GM10847 (cell line): ENCODE data around the gene PLEK.

ENCODE experiments used
- POLR2A ChIP-seq: IDR thresholded peaks from 2 replicates; pipeline ENCODE4 v1.6.1; 2011; ENCODE audit not compliant: insufficient read length; ENCODE audit errors: extremely low read depth

Gene PLEK

GRCh38 chr2:68368654-68369336, 3.7 kb downstream of the PLEK start:
- no peak for TF ChIP-seq POLR2A

DNA sequence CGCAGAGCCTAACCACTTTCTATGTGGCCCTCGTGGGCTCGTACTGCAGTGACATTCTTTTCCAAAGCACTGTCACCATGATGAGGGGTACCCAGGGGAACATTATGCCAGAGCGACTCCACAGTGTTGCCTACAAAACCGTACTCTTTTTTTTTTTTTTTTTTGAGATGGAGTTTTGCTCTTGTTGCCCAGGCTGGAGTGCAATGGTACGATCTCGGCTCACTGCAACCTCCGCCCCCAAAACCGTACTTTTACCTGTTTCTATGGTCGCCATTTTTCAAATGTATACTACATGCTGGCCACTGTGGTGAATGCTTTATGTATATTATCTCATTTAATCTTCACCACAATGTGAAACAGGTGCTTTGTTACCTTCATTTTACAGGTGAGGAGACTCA, 4.3 kb downstream of the PLEK start:
- TF ChIP-seq POLR2A, result no peak

- no peak for TF ChIP-seq POLR2A
These were observed 6.1 kb downstream of the PLEK start for GRCh38 chr2:68371138-68371537.

DNA sequence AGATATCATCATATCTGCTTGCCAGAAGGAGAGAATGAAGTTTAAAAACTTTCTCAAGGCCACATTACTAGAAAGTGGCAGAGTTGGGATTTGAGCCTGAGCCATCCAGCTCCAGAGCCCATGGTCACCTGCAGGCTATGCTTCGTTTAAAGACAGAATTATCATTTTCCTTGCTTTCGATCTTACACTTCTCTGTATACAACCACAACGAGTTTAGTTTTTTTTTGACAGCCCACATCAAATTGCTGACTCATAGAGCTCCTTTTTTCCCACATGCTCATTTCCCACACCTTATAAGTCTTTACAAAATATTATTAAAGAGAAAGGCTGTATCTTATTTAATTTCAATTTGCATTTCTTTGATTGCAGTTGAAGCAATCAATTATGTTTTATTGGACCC, 6.5 kb downstream of the PLEK start:
- no peak for TF ChIP-seq POLR2A

- no peak for TF ChIP-seq POLR2A
These were observed 7.4 kb downstream of the PLEK start for GRCh38 chr2:68372485-68372884.

- no peak for TF ChIP-seq POLR2A
These were observed 9.1 kb downstream of the PLEK start for GRCh38 chr2:68374184-68374583.

- no peak for TF ChIP-seq POLR2A
These were observed 10.5 kb downstream of the PLEK start for GRCh38 chr2:68375582-68375981.

- TF ChIP-seq POLR2A, result no peak
These were observed 12.2 kb downstream of the PLEK start for GRCh38 chr2:68377137-68377780.

- TF ChIP-seq POLR2A, result no peak
These were observed 14.2 kb downstream of the PLEK start for GRCh38 chr2:68379184-68379708.

DNA sequence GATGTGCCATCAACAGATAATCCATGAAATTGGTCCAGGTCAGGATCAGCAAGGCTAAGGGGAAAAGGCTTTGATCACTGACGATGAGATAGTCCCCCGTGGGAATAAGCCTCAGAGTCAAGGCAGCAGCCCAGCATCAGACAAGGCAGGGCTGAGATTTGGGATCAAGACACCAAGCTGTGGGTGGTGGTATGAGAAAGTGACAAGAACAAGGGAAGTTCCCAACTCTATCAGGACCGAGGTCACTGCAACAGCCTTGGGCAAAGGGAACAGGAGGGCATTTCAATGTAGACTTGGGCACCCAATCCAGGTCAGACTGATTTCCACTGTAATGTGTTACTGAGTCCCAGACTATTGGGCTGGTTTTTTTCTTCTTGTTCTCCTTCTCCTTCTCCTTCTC, 18.7 kb downstream of the PLEK start:
- TF ChIP-seq POLR2A, result no peak

- no peak for TF ChIP-seq POLR2A
These were observed 19.5 kb downstream of the PLEK start for GRCh38 chr2:68384485-68385107.

DNA sequence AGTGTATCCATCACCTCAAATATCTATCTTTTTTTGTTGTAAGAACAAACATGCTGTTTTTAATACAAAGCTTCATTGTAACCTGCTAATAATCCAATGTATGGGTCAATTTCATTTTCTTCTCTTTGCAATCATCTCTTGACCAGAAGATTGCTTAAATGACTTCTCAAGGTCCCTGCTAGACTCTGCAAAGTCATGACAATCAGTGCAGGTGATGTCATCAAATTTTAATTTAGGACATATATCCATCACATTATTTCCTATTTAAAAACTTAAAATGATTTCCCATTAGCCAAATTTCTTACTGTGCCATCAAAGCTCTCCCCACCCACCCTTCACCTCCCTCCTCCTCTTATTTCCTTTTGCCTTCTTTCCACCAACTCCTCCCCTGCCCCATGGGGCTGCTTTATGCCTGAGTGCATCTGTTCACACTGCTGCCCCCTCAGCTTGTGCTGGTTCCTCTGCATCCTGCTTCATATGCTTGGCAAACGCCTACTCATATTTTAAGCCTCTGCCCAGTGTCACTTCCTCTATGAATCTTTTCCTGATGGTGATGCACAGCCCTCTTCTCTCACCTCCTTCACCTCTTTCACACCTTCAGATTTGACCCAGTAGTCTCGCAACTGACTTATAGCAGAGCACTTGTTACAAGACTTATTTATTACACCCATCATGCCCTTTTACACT, 20.3 kb downstream of the PLEK start:
- TF ChIP-seq POLR2A, result no peak

DNA sequence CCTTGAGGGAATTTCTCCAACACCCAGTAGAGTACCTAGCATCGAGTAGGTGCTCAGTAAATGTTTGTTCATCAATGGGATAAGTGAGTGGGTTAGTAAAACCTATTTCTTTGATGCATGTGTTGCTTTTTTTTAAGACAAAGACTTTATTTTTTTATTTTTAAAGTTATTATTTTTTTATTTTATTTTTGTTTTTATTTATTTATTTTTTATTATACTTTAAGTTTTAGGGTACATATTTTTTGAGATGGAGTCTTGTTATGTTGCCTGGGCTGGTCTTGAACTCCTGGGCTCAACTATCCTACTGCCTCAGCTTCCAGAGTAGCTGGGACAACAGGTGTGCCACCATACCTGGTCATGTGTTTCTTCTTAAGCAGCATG, 20.8 kb downstream of the PLEK start:
- no peak for TF ChIP-seq POLR2A

GRCh38 chr2:68386365-68386764, 21.3 kb downstream of the PLEK start:
- no peak for TF ChIP-seq POLR2A

- no peak for TF ChIP-seq POLR2A
These were observed 22.6 kb downstream of the PLEK start for GRCh38 chr2:68387408-68388350.
